NT2/D1 (cell line): ENCODE measurements around the gene G3BP1.

ENCODE experiments used
- YY1 ChIP-seq: IDR thresholded peaks from 2 replicates; pipeline ENCODE4 v1.6.1; 2011; ENCODE audit not compliant: insufficient read length, insufficient read depth
- ZNF274 ChIP-seq: IDR thresholded peaks from 2 replicates; pipeline ENCODE4 v1.6.1; 2011; ENCODE audit warnings: mild to moderate bottlenecking, low read depth, low read length

DNA sequence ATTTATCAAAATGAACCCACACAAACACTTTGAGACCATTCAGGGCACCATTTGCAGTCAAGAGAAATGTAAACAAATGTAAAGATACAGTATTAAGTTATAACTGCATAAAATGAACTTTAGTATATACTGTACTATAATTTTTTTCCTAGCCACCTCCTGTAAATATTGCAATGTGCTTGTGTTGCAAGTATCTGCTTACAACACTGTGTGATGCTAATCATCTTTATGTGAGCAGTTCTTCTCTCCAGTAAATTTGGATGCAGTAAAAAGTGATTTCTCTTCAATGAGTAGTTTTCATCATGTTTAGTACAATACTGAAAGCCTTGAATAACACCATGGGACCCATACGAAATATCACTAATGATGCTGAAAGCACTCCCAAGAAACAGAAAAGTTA lies 9.4 kb downstream of the G3BP1 start:
- TF ChIP-seq YY1: no peak
- TF ChIP-seq ZNF274: no peak
